ENCODE results near the gene WDR55. TPM values are rescaled to one million over a fixed set of nuclear protein-coding genes. Genes with fewer than 3 reads are reported as not detected.
"Not testable (repeated sequence)": the region's sequence is repeated elsewhere in the genome, so short reads cannot be mapped to it uniquely, and the experiment has no call there.

WDR55 gene
- total RNA-seq, 1 donor from 2014 or later, result 12.0 TPM

- peak; percentile 99 for DNase-seq (ENCODE audit: low spot score)
- intact Hi-C loops (cut with DNase I), result loop anchor here (5.0 kb wide), 2 partner anchors 72 to 237 kb away; partner anchors contain the start of gene ANKHD1
These were observed 25.3 kb upstream of the WDR55 start, which contains the start of gene TMCO6 for GRCh38 chr5:140639148-140639981. TMCO6 (plus strand) TSS chr5:140639451; CDS start chr5:140639528, 77 bp downstream.

DNA sequence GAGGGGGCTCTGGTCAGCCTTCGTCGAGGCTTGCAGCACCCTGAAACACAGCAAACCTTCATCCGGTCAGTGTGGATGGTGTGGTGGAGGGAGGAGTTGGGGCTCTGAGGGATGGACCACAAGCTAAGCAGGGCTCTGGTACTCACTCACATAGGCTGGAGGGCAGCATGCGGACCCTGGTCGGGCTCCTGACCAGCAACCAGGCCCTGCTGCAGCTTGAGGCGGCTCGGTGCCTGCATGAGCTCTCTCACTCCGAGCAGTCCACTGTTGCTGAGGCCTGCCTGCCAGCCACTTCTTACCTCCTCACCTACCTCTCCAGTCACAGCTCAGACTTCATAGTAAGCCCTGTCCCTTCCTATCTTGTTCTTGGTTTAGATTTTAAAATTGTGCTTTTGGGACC lies 23.0 kb upstream of the WDR55 start:
- intact Hi-C loops (cut with DNase I), result no loop called here
- DNase-seq (ENCODE audit: low spot score), result no peak

GRCh38 chr5:140642718-140643117 lies 22.0 kb upstream of the WDR55 start:
- intact Hi-C loops (cut with DNase I), result no loop called here
- no peak for DNase-seq (ENCODE audit: low spot score)

- no peak for DNase-seq (ENCODE audit: low spot score)
- intact Hi-C loops (cut with DNase I), result loop anchor here (2.0 to 5.0 kb wide), 3 partner anchors 18 to 85 kb away; partner anchors contain the start of genes APBB3, HARS1, HARS2 and SLC35A4
These were observed 17.7 kb upstream of the WDR55 start for GRCh38 chr5:140647042-140647419.

DNA sequence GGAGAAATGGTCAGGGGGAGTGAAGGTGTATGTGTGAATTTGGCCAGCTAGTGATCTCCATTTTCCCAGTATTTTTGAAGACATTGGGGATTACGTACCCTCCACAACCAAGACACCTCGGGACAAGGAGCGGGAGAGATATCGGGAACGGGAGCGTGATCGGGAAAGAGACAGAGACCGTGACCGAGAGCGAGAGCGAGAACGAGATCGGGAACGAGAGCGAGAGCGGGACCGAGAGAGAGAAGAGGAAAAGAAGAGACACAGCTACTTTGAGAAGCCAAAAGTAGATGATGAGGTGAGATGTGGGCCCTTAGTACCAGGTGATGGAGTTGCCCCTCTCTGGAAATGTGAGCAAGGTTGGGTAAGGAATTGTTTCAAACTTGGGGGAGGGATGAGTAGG lies 5.8 kb upstream of the WDR55 start:
- intact Hi-C loops (cut with DNase I), result no loop called here

GRCh38 chr5:140660371-140660770 lies 4.3 kb upstream of the WDR55 start:
- intact Hi-C loops (cut with DNase I); DNase-seq (ENCODE audit: low spot score): not testable (repeated sequence)

More for the DNA sequence above, 5.8 kb upstream of the WDR55 start:
- DNase-seq (ENCODE audit: low spot score), result no peak

- intact Hi-C loops (cut with DNase I), result loop anchor here (1.0 to 2.0 kb wide), 2 partner anchors 17 to 27 kb away; partner anchors contain the start of genes HARS1, HARS2, IK and NDUFA2
- DNase-seq (ENCODE audit: low spot score), result no peak
These were observed 710 bp upstream of the WDR55 start for GRCh38 chr5:140664030-140664358.

DNA sequence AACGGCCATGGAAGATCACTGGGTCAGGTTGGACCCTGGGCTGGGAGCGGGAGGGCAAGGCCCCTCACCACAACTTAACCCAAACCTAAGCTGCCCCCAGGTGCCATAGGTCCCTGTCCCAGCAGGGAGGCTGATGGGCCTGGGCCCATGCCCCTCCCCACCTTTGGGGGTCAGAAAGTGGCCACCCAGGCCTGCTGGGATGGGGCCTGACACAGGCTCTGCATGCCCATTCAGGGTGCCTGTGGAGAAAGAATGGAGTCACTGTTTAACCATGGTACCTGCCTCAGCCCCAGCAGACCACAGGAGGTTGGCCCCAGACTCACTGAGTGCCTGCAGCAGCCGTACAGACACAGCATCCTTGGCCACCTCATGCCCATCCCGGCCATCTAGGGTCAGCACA lies 6.3 kb downstream of the WDR55 start:
- intact Hi-C loops (cut with DNase I); DNase-seq (ENCODE audit: low spot score): not testable (repeated sequence)

DNA sequence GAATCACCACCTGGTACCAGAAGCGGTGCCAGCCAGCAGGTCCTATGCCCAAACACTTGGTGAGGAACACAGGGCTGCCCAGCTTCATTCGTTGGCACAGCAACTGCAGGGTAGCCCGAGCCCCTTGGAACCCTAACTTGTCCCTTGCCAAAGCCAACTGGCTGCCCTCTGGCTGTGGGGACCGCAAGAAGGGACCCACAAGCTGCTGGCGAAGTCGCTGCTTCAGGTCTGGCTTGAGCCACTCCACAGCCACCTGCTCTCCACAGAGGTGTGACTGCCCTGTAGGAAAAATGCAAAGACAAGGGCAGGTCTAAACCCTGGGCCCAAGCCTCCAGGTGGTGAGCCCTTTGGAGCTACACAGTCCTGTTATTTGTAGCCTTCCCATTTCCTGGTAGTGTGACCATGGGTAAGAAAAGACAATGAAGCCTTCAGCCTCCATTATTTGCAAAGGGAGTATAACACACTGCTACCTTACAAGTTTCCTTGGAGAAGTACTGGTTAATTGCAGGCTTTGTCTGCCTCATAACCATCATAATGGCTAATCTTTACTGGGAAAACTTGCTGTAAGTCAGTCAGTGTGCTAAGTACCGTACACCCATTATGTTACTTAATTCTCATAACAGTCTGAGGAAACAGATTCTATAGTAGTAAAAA lies 6.9 kb downstream of the WDR55 start:
- intact Hi-C loops (cut with DNase I), result no loop called here
- no peak for DNase-seq (ENCODE audit: low spot score)

DNA sequence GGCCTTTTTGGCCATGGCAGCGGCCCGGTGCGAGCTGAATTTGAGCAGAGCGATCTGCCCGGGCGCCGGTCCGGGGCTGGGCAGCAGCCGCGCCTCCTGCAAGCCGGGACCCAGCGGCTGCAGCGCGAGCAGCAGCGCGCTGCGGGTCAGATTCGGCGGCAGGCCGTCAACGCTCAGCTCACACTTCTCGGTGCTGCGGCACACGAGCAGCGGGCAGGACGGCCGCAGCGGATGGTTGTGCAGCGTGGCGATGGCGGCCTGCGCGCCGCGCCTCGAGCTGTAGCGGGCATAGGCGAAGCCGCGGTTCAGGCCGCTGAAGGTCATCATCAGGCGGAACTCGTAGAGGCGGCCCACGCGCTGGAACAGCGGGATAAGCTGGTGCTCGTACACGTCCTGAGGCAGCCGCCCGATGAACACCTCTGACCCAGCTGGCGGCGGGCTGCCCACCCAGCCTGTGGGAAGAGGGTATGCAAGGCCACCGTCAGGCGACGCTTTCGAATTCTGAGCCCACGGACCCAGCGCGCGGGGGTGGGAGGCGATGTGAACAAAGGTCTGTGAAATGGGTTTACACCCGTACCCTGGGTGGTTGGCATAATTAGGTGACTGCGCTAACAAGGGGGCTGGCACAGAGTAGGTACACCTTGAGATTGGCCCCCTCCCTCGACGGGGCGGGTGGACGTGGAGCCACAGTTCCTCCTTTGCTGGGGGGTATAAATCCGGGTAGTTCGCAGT lies 7.9 kb downstream of the WDR55 start:
- intact Hi-C loops (cut with DNase I), result no loop called here
- DNase-seq (ENCODE audit: low spot score), result no peak

- no peak for DNase-seq (ENCODE audit: low spot score)
- intact Hi-C loops (cut with DNase I), result no loop called here
These were observed 8.7 kb downstream of the WDR55 start, which contains the start of gene DND1 for GRCh38 chr5:140673187-140673976. DND1 (minus strand) TSS chr5:140673576; CDS start chr5:140673542, 34 bp downstream.

DNA sequence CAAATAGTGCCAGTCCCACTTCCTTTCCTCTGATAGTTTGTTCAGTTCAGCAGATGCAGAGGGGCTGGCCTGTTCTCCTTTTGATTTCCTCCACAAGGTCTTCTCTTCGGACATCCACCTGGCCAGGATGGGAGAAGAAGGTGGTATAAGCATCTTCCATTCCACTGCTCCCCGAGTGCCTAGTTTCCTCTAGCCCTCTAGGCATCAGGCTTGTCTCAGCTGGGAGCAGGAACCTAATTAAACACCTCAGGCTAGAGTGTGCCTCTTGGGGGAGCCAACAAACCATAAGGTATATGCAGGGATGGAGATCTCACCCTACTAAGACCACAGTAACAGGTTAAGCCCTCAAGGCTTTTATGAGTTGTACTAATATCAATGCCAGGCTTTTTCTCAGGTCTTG lies 9.5 kb downstream of the WDR55 start:
- no peak for DNase-seq (ENCODE audit: low spot score)
- intact Hi-C loops (cut with DNase I), result no loop called here

DNA sequence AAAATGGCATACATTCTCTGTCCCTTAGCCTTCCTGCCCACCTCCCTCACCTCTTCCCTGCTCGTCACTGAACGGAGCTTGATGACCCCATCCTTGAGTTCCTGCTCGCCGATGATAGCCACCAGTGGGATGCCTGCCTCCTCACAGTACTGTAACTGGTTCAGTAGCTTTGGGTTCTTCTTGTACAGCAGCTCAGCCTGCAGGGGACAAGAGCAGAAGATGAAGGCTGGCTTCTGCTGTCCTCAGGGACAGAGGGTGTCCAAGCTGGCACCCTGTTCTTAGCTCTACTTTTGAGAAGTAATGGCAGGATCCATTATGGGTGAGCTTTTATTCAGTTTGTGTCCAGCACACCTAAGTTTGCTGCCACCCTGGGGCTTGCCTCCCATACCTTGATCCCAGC lies 9.9 kb downstream of the WDR55 start:
- no peak for DNase-seq (ENCODE audit: low spot score)
- intact Hi-C loops (cut with DNase I), result no loop called here

- DNase-seq (ENCODE audit: low spot score), result no peak
- intact Hi-C loops (cut with DNase I), result no loop called here
These were observed 13.2 kb downstream of the WDR55 start for GRCh38 chr5:140677947-140678346.

DNA sequence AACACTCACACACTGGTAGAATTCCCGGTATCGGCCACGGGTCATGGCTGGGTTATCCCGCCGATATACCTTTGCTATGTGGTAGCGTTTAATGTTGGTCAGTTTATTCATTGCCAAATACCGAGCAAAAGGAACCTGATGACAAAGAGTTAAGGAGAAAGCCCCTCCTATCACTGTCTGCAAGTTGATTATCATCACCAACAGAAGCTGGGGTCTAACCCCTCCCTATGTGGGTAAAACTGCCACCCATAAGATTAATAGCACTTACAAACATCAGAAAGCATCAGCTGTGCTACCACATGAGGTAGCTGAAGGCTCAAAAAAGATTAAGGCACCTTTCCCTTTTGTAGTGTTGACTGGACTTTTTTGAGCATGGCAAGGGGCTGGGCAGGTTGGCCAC lies 14.3 kb downstream of the WDR55 start:
- DNase-seq (ENCODE audit: low spot score), result no peak
- intact Hi-C loops (cut with DNase I), result no loop called here

DNA sequence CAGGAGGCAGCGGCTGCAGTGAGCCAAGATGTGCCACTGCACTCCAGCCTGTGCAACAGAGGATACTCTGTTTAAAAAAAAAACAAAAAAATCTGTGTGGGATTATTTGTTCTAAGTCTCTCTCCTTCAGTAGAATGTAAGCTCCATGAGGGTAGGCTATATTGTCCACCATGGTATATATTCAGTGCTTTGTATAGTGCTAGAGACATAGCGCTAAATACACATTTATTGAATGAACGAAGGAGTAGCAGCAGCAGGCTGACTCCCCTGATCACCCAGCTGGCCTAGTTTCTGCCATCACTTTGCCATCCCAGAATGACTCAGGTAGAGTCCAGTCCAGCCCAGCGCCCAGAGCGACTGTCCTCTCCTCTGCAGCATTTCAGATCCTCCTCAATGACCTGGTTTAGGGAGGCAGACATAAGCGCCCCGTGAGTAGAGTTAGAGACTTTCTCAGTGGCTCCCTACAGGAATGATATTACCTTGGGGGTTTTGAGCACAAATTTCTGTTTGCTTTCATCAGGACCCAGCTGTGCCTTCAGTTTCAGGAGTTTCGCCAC lies 25.8 kb downstream of the WDR55 start:
- no peak for DNase-seq (ENCODE audit: low spot score)
- intact Hi-C loops (cut with DNase I), result loop anchor here (2.0 kb wide), 2 partner anchors 44 to 126 kb away; partner anchors contain the start of genes APBB3, IK, NDUFA2 and SLC35A4

GRCh38 chr5:140690941-140691924 lies 26.5 kb downstream of the WDR55 start, which contains the start of the genes HARS1 and HARS2:
HARS1 (minus strand) TSS chr5:140691370; CDS start chr5:140691304, 66 bp downstream.
HARS2 (plus strand) TSS chr5:140691455; CDS start chr5:140691649, 194 bp downstream.
- DNase-seq (ENCODE audit: low spot score), result peak; percentile 96
- intact Hi-C loops (cut with DNase I), result loop anchor here (1.0 to 2.0 kb wide), 3 partner anchors 27 to 126 kb away; partner anchors contain the start of genes APBB3, IK, NDUFA2 and SLC35A4

All from cardiac septum (tissue), 1 donor.